MM.1S (cell line): ENCODE results near the gene APOA1.

ENCODE experiments used
- DNase-seq: peaks from one replicate; pipeline ENCODE4 v3.0.0-alpha.2; 2015
- H2AFZ ChIP-seq: fragments of 300-600 bp; sonication (generic); 2 replicates; pipeline ENCODE4 v1.6.0; 2016; ENCODE audit warnings: antibody characterized with exemption, low read length
- H3F3A ChIP-seq: fragments of 300-600 bp; sonication (generic); 2 replicates; pipeline ENCODE4 v1.6.1; 2016; ENCODE audit warnings: mild to moderate bottlenecking, antibody characterized with exemption, low read length, moderate library complexity, mixed read lengths; ENCODE audit not compliant: insufficient read depth
- H3K27ac ChIP-seq: fragments of 300-600 bp; sonication (generic); 2 replicates; pipeline ENCODE4 v1.5.1; 2016; ENCODE audit warnings: mild to moderate bottlenecking, low read length
- H3K27me3 ChIP-seq: fragments of 300-600 bp; sonication (generic); replicated peaks from 2 replicates; pipeline ENCODE4 v1.6.0; 2016; ENCODE audit warnings: low read length; ENCODE audit not compliant: insufficient read depth
- H3K36me3 ChIP-seq: fragments of 300-600 bp; sonication (generic); replicated peaks from 2 replicates; pipeline ENCODE4 v1.6.1; 2016; ENCODE audit warnings: mild to moderate bottlenecking, low read length, mixed read lengths; ENCODE audit not compliant: insufficient read depth
- H3K4me1 ChIP-seq: fragments of 300-600 bp; sonication (generic); 2 replicates; pipeline ENCODE4 v1.6.1; 2016; ENCODE audit warnings: low read length, mixed read lengths
- H3K4me2 ChIP-seq: fragments of 300-600 bp; sonication (generic); 2 replicates; pipeline ENCODE4 v1.6.0; 2016; ENCODE audit warnings: low read depth, low read length
- H3K4me3 ChIP-seq: fragments of 300-600 bp; sonication (generic); 2 replicates; pipeline ENCODE4 v1.5.1; 2016; ENCODE audit warnings: low read length, mixed read lengths
- H3K79me2 ChIP-seq: fragments of 300-600 bp; sonication (generic); 2 replicates; pipeline ENCODE4 v1.6.1; 2016; ENCODE audit warnings: mixed run types, low read length, mixed read lengths
- H3K9ac ChIP-seq: fragments of 300-600 bp; sonication (generic); 2 replicates; pipeline ENCODE4 v1.6.1; 2016; ENCODE audit warnings: low read length, mixed read lengths
- H3K9me2 ChIP-seq: fragments of 300-600 bp; sonication (generic); replicated peaks from 2 replicates; pipeline ENCODE4 v1.6.1; 2016; ENCODE audit warnings: mild to moderate bottlenecking, low read length, mixed read lengths; ENCODE audit not compliant: insufficient read depth
- H3K9me3 ChIP-seq: fragments of 300-600 bp; sonication (generic); replicated peaks from 2 replicates; pipeline ENCODE4 v1.6.1; 2016; ENCODE audit warnings: mild to moderate bottlenecking, low read length, mixed read lengths; ENCODE audit not compliant: insufficient read depth
- H4K20me1 ChIP-seq: fragments of 300-600 bp; sonication (generic); 2 replicates; pipeline ENCODE4 v1.6.1; 2016; ENCODE audit warnings: mild to moderate bottlenecking, low read length, moderate library complexity, mixed read lengths; ENCODE audit not compliant: insufficient read depth
- EZH2 ChIP-seq: fragments of 300-600 bp; sonication (generic); optimal IDR thresholded peaks from 2 replicates; pipeline ENCODE3; 2017; ENCODE audit warnings: low read depth, mild to moderate bottlenecking, antibody characterized with exemption, low read length, mixed read lengths
- EZH2phosphoT487 ChIP-seq: fragments of 300-600 bp; sonication (generic); IDR thresholded peaks from 2 replicates; pipeline ENCODE4 v1.6.1; 2018; ENCODE audit warnings: antibody characterized with exemption, low read length
- TF ChIP-seq, protein P1 (sequence below): fragments of 300-600 bp; sonication (generic); IDR thresholded peaks from 2 replicates; pipeline ENCODE4 v1.5.1; 2016; ENCODE audit warnings: antibody characterized with exemption, low read length, mixed read lengths

APOA1 gene

DNA sequence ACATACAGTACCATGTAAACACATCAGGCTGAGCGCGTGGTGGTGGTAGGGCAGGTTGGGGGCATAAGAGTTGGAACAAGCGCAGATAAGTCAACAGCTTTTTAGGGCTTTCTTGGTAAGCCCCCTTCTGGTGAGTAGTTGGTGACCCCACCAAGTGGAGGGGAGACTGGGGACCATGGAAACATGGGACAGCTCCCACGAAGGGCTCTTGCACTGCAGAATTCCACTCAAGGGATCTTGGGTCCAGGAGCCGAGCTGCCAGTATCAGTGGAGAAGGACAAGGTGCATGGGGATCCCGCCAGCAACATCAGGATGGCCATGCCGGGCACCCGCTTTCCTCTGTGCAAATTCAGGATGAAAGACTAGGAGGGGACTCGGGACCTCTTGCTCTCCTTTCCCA lies 6.2 kb upstream of the APOA1 start:
- Histone ChIP-seq H3K4me3 (no peak overlapping the region), H4K20me1 (no peaks in the 10 kb centered on the region), H3K79me2 (no peaks in the 10 kb centered on the region), H3K27ac (no peak overlapping the region), H3K4me2 (no peak overlapping the region), H3K4me1 (0 out of 2 replicates have a peak, but pooled peaks cover 3% of the 10 kb centered on the region), H3F3A (no peaks in the 10 kb centered on the region), H3K36me3 (no peaks in the 10 kb centered on the region; the same call in none of the 2 replicates), H3K9ac (no peak overlapping the region), H3K27me3 (no peaks in the 10 kb centered on the region), H3K9me3 (no peaks in the 10 kb centered on the region), H2AFZ (no peak overlapping the region), H3K9me2 (no peaks in the 10 kb centered on the region)
- no peak for DNase-seq
- no peak for TF ChIP-seq EZH2
- TF ChIP-seq, protein P1, sequence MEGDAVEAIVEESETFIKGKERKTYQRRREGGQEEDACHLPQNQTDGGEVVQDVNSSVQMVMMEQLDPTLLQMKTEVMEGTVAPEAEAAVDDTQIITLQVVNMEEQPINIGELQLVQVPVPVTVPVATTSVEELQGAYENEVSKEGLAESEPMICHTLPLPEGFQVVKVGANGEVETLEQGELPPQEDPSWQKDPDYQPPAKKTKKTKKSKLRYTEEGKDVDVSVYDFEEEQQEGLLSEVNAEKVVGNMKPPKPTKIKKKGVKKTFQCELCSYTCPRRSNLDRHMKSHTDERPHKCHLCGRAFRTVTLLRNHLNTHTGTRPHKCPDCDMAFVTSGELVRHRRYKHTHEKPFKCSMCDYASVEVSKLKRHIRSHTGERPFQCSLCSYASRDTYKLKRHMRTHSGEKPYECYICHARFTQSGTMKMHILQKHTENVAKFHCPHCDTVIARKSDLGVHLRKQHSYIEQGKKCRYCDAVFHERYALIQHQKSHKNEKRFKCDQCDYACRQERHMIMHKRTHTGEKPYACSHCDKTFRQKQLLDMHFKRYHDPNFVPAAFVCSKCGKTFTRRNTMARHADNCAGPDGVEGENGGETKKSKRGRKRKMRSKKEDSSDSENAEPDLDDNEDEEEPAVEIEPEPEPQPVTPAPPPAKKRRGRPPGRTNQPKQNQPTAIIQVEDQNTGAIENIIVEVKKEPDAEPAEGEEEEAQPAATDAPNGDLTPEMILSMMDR, result no peak
- TF ChIP-seq EZH2phosphoT487, result no peak

DNA sequence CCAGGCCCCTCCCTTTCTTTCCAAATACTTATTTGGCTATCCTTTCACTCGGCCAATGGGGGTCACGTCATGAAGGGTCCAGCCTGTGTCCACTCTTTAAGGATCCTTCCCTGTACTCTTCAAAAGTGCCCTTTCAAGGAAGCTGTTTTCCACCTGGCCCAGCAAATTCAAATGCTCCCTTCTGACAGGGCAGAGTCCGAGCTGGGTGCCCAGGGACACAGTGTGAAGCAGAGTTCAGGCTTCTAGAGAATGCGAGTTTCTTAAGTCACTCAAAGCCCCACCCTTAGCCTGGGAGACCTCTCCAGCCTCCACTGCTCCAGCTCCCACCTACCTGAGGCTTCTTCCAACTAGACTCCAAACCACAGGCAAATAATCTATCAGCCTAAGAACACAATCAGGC lies 5.5 kb upstream of the APOA1 start:
- H3K4me2 ChIP-seq, result no peak overlapping the region
- no peak for DNase-seq
- TF ChIP-seq, protein P1, result no peak
- TF ChIP-seq EZH2 (no peak), EZH2phosphoT487 (no peak)

DNA sequence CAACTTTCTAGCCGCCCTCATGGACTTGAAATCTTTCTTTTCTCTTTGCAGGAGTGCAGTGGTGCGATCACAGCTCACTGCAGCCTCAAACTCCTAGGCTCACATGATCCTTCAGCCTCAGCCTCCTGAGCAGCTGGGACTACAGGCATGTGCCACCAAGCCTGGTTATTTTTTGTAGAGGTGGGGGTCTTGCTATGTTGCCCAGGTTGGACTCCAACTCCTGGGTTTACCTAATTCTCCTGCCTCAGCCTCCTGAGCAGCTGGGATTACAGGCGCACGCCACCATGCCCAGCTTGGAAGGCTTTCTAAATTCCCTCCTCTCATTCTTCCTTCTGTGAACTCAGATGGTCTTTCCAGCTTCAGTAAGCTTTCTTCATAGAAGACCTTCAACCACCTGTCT lies 4.7 kb upstream of the APOA1 start:
- H2AFZ ChIP-seq, result no peak overlapping the region
- TF ChIP-seq, protein P1, result no peak
- TF ChIP-seq EZH2phosphoT487 (no peak), EZH2 (no peak)
- no peaks in the 10 kb centered on the region for H3K9me3 ChIP-seq
- H3F3A ChIP-seq, result no peaks in the 10 kb centered on the region
- no peaks in the 10 kb centered on the region; the same call in none of the 2 replicates for H3K36me3 ChIP-seq
- H3K79me2 ChIP-seq, result no peaks in the 10 kb centered on the region
- H3K9ac ChIP-seq, result no peak overlapping the region
- DNase-seq, result no peak
- H3K9me2 ChIP-seq, result no peaks in the 10 kb centered on the region
- H4K20me1 ChIP-seq, result no peaks in the 10 kb centered on the region
- H3K27ac ChIP-seq, result no peak overlapping the region
- H3K4me1 ChIP-seq, result 0 out of 2 replicates have a peak, but pooled peaks cover 3% of the 10 kb centered on the region
- no peak overlapping the region for H3K4me2 ChIP-seq
- H3K27me3 ChIP-seq, result no peaks in the 10 kb centered on the region
- H3K4me3 ChIP-seq, result no peak overlapping the region

More for the DNA sequence above, 5.5 kb upstream of the APOA1 start:
- no peak overlapping the region for H3K4me3 ChIP-seq
- H3K27me3 ChIP-seq, result no peaks in the 10 kb centered on the region
- H3K4me1 ChIP-seq, result 0 out of 2 replicates have a peak, but pooled peaks cover 3% of the 10 kb centered on the region
- no peaks in the 10 kb centered on the region for H3K9me3 ChIP-seq
- H3K9me2 ChIP-seq, result no peaks in the 10 kb centered on the region
- no peaks in the 10 kb centered on the region; the same call in none of the 2 replicates for H3K36me3 ChIP-seq
- no peak overlapping the region for H2AFZ ChIP-seq
- H3F3A ChIP-seq, result no peaks in the 10 kb centered on the region
- no peaks in the 10 kb centered on the region for H4K20me1 ChIP-seq
- no peak overlapping the region for H3K9ac ChIP-seq
- no peaks in the 10 kb centered on the region for H3K79me2 ChIP-seq
- H3K27ac ChIP-seq, result no peak overlapping the region
